ENCODE data around the gene CUL1.
"Not testable (repeated sequence)": the region's sequence is repeated elsewhere in the genome, so short reads cannot be mapped to it uniquely, and the experiment has no call there.

- TF ChIP-seq CTCF, POLR2A (IDR thresholded peaks at IDR 0.05): not testable (repeated sequence)
These were observed 11.7 kb downstream of the CUL1 start for GRCh38 chr7:148710426-148710825.
